Subcutaneous adipose tissue (tissue), 4 donors: ENCODE data around the gene CSTB. TPM values are rescaled to one million over a fixed set of nuclear protein-coding genes. Genes with fewer than 3 reads are reported as not detected.

Experiments
- small RNA-seq: library from RNA; depleted of rRNA; stranded (forward); fragments of <200 nt; gene quantifications from one replicate; pipeline ENCODE3, GENCODE V24; 2016
- total RNA-seq, 4 donors: library from RNA; depleted of rRNA; stranded (reverse); fragments of >200 nt; gene quantifications; one replicate each; pipeline ENCODE4 v1.1.0, GENCODE V29; 2016
- TF ChIP-seq, protein P1 (sequence below): fragments of 450-650 bp; IDR thresholded peaks from one replicate; pipeline ENCODE4 v1.5.1; 2016; ENCODE audit warnings: low read depth, mild to moderate bottlenecking, control low read depth, antibody characterized with exemption, moderate library complexity

Gene CSTB
- total RNA-seq, 4 donors from 2014 or later, result 14.5 to 61.4 (median 34.9) TPM

DNA sequence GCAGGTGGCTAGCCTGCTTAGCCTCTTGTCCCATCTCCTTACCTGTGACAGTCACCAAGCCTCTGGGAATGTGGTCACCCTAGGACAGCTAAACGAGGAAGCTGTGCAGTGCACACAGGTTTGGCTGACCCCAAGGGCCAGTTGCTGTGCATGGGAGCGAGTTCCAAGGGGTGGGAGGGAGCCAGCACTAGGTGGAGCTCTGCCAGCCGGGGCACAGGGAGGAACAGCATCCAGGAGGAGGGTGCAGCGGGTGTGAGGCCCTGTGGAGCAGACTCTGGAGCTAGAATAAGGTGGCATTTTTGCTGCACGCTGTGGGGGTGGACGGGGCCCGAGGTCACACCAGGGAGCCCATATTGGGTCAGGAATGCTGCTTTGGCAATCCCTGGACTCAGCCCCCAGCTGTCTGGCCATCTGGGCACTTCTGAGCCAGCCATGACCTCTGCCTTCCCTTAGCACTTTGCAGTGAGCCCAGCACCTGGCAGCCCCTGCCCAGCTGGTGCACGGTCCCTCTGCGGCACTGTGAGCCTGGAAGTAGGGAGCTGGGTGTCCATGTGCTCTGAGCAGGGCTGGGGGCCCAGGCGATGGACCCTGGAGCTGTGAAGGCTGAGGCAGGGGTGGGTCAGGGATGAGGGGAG lies 48.5 kb downstream of the CSTB start:
- TF ChIP-seq, protein P1, sequence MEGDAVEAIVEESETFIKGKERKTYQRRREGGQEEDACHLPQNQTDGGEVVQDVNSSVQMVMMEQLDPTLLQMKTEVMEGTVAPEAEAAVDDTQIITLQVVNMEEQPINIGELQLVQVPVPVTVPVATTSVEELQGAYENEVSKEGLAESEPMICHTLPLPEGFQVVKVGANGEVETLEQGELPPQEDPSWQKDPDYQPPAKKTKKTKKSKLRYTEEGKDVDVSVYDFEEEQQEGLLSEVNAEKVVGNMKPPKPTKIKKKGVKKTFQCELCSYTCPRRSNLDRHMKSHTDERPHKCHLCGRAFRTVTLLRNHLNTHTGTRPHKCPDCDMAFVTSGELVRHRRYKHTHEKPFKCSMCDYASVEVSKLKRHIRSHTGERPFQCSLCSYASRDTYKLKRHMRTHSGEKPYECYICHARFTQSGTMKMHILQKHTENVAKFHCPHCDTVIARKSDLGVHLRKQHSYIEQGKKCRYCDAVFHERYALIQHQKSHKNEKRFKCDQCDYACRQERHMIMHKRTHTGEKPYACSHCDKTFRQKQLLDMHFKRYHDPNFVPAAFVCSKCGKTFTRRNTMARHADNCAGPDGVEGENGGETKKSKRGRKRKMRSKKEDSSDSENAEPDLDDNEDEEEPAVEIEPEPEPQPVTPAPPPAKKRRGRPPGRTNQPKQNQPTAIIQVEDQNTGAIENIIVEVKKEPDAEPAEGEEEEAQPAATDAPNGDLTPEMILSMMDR, result no peak

DNA sequence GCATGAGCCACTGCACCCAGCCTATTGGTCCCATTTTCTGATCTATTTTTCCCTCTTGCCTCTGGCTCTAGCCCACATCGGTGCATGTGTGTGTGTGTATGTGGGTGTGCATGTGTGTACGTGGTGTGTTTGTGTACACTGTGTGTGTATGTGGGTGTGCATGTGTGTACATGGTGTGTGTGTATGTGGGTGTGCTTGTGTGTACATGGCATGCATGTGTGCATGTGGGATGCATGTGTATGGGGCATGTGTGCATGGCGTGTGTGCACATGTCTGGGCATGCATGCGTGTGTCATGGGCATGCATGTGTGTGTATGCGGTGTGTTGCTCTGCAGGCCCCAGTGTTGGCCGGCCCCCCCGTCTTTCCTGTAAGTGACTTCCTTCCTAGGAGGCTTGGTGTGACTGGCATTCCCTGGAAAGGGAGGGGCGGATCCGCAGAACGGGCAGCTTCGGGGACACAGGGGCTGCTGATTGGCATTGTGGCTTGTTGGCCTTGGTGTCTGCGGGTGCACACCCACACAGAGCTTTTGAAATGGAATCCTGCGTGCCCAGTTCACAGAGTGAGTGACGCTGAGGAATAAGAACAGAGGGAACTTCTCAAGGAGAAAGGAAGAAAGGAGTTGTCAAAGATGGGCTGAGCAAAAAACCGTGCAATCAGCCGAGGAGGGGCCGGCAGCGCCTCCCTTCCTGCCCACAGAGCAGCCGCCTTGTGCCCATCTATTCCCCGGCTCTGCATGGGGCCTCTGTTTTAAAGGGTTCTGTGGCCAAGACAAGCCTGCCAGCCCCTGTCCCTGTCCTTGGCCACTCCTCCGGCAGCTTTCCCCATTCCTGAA lies 49.2 kb downstream of the CSTB start:
- TF ChIP-seq, protein P1, result no peak

Small RNA genes within 50 kb of the gene (small RNA-seq; reads per million reads assigned to genes)
- not detected for gene AP001052.1

Other genes starting within 250 kb of the CSTB start
- gene HSF2BP, start 116.8 kb downstream of the CSTB start, total RNA-seq, result under 1 TPM in 3 of 4 donors, not detected in 1; 0.34 to 0.94 (median 0.44) TPM
- gene RRP1B, start 116.7 kb downstream of the CSTB start, total RNA-seq, result 10 to 100 TPM; 14.8 to 20.2 (median 17.2) TPM
- gene PDXK, start 57.2 kb downstream of the CSTB start, total RNA-seq, result 100 to 1,000 TPM in 1 of 4 donors, 10 to 100 TPM in 3; 63.6 to 261 (median 72.6) TPM
- 10 to 100 TPM in 3 of 4 donors, 1 to 10 TPM in 1; 8.2 to 21.4 (median 17.0) TPM for gene RRP1, start 13.3 kb upstream of the CSTB start, total RNA-seq
- gene AGPAT3, start 88.9 kb upstream of the CSTB start, total RNA-seq, result 10 to 100 TPM; 29.7 to 66.5 (median 33.8) TPM
- 10 to 100 TPM; 26.0 to 40.3 (median 30.9) TPM for gene TRAPPC10, start 236.0 kb upstream of the CSTB start, total RNA-seq